NCI-H2029 (cell line): ENCODE results near the gene AHR.

ENCODE experiments used
- DNase-seq: peaks from one replicate; lab custom pipeline; 2025; lab: John Stamatoyannopoulos, UW

AHR gene

GRCh38 chr7:17304926-17305325, 6.5 kb downstream of the AHR start:
- DNase-seq, result no peak

GRCh38 chr7:17305387-17306171, 7.1 kb downstream of the AHR start:
- no peak for DNase-seq

DNA sequence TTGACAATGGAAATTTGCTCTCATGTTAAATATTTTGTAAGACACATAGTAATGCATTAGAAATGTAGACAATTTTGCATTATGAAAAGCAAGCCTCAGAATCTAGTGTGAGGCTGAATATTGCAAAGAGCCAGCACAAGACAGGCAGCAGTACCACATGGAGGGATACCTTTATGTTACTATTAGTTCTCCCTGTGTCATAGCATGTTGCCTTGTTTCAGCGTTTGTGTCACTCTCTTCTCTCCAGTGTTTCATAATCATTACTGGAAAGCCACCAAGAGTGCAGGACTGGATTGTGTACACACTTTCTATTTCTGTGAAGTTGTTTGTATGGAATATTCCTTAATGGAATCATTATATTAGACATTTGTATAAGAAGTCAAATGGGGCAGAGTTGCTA, 8.5 kb downstream of the AHR start:
- no peak for DNase-seq

GRCh38 chr7:17307558-17307957, 9.1 kb downstream of the AHR start:
- no peak for DNase-seq

DNA sequence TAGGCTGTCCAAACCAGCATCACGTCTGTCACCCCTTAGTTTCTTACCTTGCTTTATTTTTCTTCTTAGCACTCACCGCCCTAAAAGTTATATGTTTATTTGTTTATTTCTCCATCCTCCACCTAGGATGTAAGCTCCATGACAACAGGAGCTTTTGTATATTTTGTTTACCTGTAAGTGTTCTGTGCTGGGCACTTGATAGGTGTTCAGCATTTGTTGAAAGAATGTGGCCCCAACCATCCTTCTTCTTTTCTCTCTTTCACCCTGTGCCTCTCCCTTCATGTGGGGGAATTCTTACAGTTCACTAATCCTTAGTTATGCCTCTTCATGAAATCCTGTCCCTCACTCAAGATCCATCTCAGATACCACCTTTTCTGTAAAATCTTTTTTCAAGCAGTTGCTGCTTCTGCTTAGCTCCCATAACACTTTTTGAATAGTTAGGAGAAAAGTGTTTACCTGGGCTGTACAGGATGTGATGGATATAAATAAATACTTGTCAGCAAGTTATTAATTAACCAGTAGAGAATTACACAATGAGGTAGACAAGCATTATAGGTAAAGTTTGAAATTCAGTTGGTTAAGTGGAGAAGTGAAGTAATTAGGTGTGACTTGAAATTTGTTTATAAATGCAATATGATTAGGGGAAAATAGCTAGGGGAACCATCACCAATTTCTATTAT, 9.7 kb downstream of the AHR start:
- no peak for DNase-seq

- no peak for DNase-seq
Measured at GRCh38 chr7:17311194-17311593, 12.7 kb downstream of the AHR start.

DNA sequence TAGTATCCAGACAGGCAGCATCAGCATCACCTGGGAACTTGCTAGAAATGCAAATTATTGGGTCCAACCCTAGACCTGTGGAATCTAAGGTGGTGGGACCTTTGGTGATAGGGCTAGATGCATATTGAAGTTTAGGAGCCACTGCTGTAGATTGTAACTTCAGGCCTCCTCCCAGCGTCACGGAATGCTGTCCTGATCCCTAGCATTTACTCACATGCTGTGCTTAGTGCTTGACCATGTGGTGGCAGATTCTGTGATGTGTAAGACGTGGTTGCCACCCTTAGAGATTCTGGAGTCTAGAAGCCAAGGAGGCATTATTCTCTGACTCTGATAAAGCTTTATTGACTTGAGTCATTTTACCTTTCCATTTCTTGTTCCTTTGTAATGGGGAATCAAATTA, 13.5 kb downstream of the AHR start:
- no peak for DNase-seq

- DNase-seq, result no peak
Measured at GRCh38 chr7:17312641-17313040, 14.2 kb downstream of the AHR start.

GRCh38 chr7:17313194-17313593, 14.7 kb downstream of the AHR start:
- no peak for DNase-seq

GRCh38 chr7:17315974-17316373, 17.5 kb downstream of the AHR start:
- DNase-seq, result no peak

DNA sequence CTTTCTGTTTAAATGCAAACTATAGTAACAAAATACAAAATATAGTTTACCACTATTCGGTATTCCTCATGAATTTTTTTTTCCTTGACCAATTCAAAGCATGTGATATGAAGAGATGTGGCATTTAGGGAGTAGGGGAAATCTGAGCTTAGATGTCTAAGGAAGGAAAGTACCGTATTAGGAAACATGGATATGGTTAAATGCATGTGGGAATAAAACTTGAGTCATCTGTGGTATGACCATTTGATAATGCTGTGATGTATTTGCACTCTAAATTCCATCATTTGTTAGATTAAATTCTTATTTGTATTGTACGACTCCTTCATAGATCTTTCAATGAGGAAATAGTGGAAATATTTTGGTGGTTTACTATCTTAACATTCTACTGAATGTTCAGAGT, 19.7 kb downstream of the AHR start:
- no peak for DNase-seq

GRCh38 chr7:17319164-17320101, 21.0 kb downstream of the AHR start:
- no peak for DNase-seq

GRCh38 chr7:17320102-17320497, 21.6 kb downstream of the AHR start:
- DNase-seq, result no peak

- no peak for DNase-seq
Measured at GRCh38 chr7:17320657-17321056, 22.2 kb downstream of the AHR start.

GRCh38 chr7:17325364-17325763, 26.9 kb downstream of the AHR start:
- DNase-seq, result no peak

DNA sequence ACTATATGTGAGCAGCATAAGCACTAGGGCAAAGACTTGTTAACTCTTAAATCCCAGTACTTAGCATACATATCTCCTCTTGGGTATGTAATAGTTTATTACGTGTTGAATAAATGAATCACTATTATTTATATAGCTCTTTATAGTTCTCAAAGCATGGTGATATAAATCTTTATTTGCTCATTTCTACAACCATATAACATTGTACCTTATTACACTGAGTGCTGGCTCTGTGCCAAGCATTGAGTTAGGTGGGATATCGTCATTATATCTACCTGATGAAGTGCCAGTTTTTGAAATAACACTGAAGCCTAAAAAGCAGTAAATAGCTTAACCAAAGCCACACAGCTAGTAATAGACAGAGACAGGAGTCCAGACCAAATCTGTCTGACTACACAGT, 27.9 kb downstream of the AHR start:
- DNase-seq, result no peak

DNA sequence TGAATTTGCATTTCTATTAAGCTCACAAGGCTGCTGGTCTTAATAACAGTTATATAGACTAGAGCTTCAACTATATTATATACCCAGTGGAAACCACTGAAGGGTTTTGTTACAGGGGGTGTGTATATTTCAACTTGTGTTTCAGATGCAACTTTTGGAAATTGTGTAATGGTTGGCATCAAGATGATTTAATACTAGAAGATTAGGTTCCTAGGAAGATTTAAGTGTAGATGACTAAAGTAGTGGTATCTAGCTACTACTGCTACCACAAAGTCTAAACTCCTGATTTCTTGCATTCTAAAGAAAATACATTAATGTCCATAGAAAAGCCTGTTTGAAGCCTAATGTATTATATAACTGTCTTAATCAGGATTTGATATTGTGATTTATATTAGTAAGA, 30.2 kb downstream of the AHR start:
- DNase-seq, result no peak

DNA sequence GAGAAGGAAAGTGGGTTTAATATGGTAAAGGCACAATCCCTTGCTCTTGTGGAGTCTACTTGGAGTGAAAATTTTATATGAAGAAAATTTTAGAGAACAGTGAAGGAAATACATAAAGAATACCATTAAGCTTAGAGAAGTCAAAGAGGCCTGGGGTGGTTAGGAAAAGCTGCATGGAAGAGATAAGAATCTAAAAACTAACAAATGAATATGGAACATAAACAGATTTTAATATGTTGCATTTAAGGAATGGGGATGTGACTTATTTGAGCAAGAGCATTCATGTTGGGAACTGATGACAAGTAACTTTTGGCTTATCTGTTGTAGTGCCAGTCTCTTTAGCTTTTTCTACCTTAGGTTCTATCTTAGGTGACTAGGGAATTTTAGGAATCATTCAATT, 31.0 kb downstream of the AHR start:
- no peak for DNase-seq

DNA sequence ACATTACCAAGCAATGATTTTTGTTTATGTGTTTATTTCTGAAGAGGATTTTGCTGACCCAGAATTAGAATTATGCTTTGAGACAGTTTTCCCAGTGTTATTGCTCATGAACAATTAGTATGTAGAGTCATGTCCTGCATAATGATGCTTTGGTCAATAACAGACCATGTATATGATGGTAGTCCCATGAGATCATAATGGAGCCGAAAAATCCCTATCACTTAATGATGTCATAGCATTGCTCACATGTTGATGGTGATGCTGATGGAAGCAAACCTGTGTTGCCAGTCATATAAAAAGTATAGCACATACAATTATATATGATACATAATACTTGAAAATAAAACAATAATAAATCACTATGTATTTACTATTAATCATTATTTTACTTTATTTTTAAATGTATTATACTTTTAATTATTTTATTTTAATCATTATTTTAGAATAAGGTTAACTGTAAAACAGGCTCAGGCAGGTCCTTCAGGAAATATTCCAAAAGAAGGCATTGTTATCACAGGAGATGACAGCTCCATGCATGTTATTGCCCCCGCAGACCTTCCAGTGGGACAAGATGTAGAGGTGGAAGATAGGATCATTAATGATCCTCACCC, 33.5 kb downstream of the AHR start:
- no peak for DNase-seq

DNA sequence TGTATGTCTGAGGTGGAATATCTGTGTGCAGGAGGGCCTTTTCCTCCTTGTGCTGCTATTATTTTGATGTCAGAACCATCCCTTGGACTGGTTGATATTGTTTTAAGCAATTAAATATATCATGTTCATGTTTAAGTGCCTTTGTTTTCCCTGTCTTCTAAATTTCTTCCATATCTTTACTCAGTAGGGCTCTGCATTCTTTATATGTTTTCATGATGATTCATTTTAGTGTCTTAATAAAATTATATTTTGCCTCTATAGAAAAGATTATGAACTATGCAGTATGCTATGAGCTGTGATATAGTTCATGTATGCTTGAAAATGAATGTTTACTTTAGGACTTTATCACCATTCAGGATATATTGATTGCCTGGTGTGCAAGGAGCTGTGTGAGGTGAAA, 34.8 kb downstream of the AHR start:
- DNase-seq, result no peak

DNA sequence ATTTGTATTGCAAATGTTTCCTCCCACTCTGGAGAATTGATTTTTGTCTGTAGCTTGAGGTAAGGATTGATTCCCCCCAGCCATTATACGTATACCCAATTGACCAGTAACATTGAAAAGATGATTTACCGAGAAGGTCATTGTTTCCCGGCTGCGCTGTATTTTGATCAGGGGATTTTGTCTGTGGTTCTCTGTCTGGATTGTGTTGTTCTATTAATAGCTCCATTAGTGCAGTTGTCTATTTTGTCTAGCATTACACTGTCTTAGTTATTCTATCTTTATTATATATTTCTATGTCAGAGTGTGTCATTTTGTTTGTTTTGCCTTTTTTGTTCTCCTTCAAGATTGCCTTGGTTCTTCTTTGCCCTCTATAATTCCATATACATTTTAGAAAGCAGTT, 37.7 kb downstream of the AHR start:
- DNase-seq, result no peak

DNA sequence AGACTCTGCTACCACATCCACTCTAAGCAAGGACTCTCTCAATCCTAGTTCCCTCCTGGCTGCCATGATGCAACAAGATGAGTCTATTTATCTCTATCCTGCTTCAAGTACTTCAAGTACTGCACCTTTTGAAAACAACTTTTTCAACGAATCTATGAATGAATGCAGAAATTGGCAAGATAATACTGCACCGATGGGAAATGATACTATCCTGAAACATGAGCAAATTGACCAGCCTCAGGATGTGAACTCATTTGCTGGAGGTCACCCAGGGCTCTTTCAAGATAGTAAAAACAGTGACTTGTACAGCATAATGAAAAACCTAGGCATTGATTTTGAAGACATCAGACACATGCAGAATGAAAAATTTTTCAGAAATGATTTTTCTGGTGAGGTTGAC, 40.7 kb downstream of the AHR start:
- DNase-seq, result no peak
